ENCODE data around the gene CXCR2. TPM values are rescaled to one million over a fixed set of nuclear protein-coding genes. Genes with fewer than 3 reads are reported as not detected.

The CXCR2 gene
- total and polyA plus RNA-seq, 11 donors: 0.11 to 2.0 (median 0.51) TPM

DNA sequence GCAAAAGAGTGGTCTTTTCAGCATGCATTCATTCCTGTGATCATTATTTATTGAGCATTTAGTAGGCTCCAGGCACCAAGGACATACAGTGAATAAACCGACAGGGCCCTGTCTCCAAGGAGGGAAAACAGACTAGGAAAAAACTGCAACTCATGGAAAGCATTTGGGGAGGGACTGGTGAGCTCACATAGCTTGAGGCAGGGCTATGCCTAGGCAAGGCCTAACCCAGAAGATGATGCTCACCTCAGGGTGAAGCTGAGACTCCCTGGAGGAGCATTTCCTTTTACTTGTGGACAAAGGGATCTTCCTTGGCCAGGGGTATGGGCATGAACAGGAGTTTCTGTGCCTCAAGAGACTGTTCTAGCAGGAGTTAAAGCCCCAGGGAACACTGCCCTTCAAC lies 37.0 kb downstream of the CXCR2 start:
- Histone ChIP-seq H3K27ac (no peak overlapping the region), H3K27me3 (peaks cover 0 to 16% (median 0%) of the 10 kb centered on the region in 9 donors), H3K4me3 (no peak overlapping the region), H3K4me1 (peaks cover 0 to 12% (median 0%) of the 10 kb centered on the region in 12 donors), H3K9me3 (no peaks in the 10 kb centered on the region), H3K36me3 (no peaks in the 10 kb centered on the region)
- intact Hi-C loops (cut with DNase I): no loop called here
- ATAC-seq (no peak), DNase-seq (no peak)
- TF ChIP-seq, protein P1, sequence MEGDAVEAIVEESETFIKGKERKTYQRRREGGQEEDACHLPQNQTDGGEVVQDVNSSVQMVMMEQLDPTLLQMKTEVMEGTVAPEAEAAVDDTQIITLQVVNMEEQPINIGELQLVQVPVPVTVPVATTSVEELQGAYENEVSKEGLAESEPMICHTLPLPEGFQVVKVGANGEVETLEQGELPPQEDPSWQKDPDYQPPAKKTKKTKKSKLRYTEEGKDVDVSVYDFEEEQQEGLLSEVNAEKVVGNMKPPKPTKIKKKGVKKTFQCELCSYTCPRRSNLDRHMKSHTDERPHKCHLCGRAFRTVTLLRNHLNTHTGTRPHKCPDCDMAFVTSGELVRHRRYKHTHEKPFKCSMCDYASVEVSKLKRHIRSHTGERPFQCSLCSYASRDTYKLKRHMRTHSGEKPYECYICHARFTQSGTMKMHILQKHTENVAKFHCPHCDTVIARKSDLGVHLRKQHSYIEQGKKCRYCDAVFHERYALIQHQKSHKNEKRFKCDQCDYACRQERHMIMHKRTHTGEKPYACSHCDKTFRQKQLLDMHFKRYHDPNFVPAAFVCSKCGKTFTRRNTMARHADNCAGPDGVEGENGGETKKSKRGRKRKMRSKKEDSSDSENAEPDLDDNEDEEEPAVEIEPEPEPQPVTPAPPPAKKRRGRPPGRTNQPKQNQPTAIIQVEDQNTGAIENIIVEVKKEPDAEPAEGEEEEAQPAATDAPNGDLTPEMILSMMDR (IDR thresholded peaks at IDR 0.05): no peak
- no peak for TF ChIP-seq POLR2A (IDR thresholded peaks at IDR 0.05)
- 75 to 92% (median 83%) methylated on average over 1 of the region's 1 CpG for WGBS, 4 donors

DNA sequence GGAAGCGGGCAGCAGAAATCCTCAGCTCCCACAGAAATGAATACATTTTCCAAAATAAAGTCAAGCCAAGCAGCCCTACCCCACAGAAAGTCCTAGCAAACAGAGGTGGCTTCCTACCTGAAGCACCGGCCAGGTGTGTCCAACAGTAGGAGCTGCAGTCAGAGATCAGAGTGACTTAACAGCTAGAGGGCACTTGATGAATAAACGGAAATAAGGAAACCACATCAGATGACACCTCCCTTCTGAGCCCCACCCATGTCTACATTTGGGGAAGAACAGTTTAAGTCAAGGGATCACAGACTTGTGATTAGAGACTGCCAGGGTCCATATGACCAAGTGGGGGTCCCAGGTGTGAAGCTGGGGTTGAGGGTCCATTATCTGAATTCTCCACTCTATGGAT lies 41.0 kb downstream of the CXCR2 start, which contains the start of gene CXCR1:
Gene CXCR1, minus strand, starts transcription at position 172 of the 400 bp plus-strand sequence. CDS start 1,751 bp downstream, outside the sequence.
- intact Hi-C loops (cut with DNase I): no loop called here
- Histone ChIP-seq H3K9me3 (no peaks in the 10 kb centered on the region), H3K36me3 (no peaks in the 10 kb centered on the region), H3K27me3 (peaks cover 0 to 13% (median 0%) of the 10 kb centered on the region in 9 donors), H3K4me1 (peaks cover 0 to 12% (median 0%) of the 10 kb centered on the region in 12 donors), H3K27ac (no peak within 1 kb of the TSS), H3K4me3 (peak within 1 kb of the TSS in 1 of 12 donors; percentile 10)
- TF ChIP-seq POLR2A (IDR thresholded peaks at IDR 0.05): no peak
- TF ChIP-seq, protein P1 (IDR thresholded peaks at IDR 0.05): no peak
- ATAC-seq (peak in 2 of 4 donors; percentile 41 to 48), DNase-seq (no peak)
- 63 to 83% (median 77%) methylated on average over 3 of the region's 3 CpGs for WGBS, 4 donors

DNA sequence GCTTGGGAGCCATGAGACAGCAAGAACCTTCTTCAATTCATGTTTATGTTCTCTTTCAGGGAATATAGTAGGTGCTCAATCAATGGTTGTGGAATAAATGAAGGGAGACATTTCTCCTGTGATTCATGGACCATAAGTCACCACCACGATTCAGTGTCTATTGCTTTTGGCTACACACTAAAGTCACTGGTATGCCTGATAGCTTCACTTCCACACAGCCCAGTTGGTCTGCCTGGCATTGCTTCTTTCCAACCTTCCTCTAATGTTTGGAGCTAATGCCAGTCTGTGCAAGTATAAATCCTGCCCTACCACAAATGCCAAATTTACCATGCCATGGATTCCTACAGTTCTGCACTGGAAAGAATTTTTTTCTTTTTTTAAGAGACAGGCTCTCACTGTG lies 42.2 kb downstream of the CXCR2 start:
- intact Hi-C loops (cut with DNase I): no loop called here
- Histone ChIP-seq H3K9me3 (no peaks in the 10 kb centered on the region), H3K27ac (no peak overlapping the region), H3K4me3 (no peak overlapping the region), H3K36me3 (no peaks in the 10 kb centered on the region), H3K4me1 (peaks cover 0 to 12% (median 0%) of the 10 kb centered on the region in 12 donors), H3K27me3 (peaks cover 0 to 9% (median 0%) of the 10 kb centered on the region in 9 donors)
- TF ChIP-seq POLR2A (IDR thresholded peaks at IDR 0.05): no peak
- TF ChIP-seq, protein P1 (IDR thresholded peaks at IDR 0.05): no peak
- ATAC-seq: no peak
- DNase-seq: no peak
- WGBS, 4 donors: 64 to 83% (median 69%) methylated on average over 1 of the region's 1 CpG

DNA sequence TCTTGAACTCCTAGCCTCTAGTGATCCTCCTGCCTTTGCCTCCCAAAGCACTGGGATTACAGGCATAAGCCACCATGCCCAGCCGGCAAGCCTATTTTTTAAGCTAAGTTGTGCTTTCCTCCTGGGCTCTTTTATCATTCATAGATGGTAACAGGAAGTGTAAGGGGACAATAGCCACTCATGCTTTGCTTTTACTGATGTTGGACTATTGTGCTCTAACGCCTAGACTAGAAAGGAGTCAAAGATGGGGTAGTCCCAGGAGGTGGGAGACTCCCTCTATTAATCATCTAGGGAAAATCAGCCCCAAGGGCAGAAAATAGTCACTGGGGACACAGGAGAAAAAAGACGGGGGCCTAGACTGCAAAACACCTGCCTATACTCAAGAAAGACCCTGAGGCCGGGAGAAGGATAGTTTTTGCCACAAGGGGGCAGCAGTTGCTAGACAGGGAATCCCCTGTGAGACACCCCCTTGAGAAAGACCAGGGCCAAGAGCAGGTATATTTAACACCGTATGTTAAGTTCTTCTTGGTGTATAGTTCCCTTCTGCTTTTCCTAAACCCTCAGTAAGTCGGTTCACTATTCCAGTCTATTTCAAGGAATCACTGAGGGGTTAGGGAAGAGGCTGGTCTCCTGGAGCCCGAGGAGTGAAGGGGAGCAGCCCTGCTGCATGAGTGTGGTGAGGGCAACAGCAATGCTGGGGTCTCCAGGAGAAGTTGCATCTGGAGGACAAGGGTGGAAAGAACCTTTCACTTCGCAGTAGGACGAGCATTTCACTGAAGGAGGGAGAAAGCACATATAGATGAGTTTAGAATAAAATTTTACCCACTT lies 43.0 kb downstream of the CXCR2 start:
- Histone ChIP-seq H3K27me3 (peaks cover 0 to 8% (median 0%) of the 10 kb centered on the region in 9 donors), H3K36me3 (no peaks in the 10 kb centered on the region), H3K27ac (no peak overlapping the region), H3K4me3 (no peak overlapping the region), H3K9me3 (no peaks in the 10 kb centered on the region), H3K4me1 (peaks cover 0 to 12% (median 0%) of the 10 kb centered on the region in 12 donors)
- ATAC-seq (peak in 3 of 4 donors; percentile 39 to 52 (median 51)), DNase-seq (peak in 4 of 5 donors; percentile 27 to 43 (median 33))
- TF ChIP-seq, protein P1 (IDR thresholded peaks at IDR 0.05): peak; percentile 48 to 78 (median 64)
- TF ChIP-seq POLR2A (IDR thresholded peaks at IDR 0.05): no peak
- intact Hi-C loops (cut with DNase I): no loop called here
- WGBS, 4 donors: 42 to 51% (median 43%) methylated on average over 9 of the region's 9 CpGs

All from heart left ventricle (tissue), 16 donors.